SK-N-MC (cell line): ENCODE data around the gene TMLHE.

Experiments used
- EZH2 ChIP-seq: fragments of 200-600 bp; sonication (generic); IDR thresholded peaks from one replicate; pipeline ENCODE4 v1.6.1; 2017; ENCODE audit warnings: antibody characterized with exemption
- POLR2AphosphoS5 ChIP-seq: IDR thresholded peaks from 2 replicates; pipeline ENCODE4 v1.6.1; 2012; ENCODE audit warnings: mild to moderate bottlenecking, low read depth, low read length, borderline replicate concordance

- TF ChIP-seq EZH2: no peak
- TF ChIP-seq POLR2AphosphoS5: no peak
These were observed 19.8 kb upstream of the TMLHE start for GRCh38 chrX:155632431-155633100.
